NK-92 treated with Interleukin-12 subunit alpha and Interleukin-12 subunit beta, amount 100 ng/mL, for 24 hours (cell line): ENCODE measurements around the gene MTF1.
A peak's percentile ranks its signal among the peaks of the same experiment; 100 is the strongest.

Experiments
- DNase-seq: peaks from one replicate; lab custom pipeline; 2025; lab: John Stamatoyannopoulos, UW

The MTF1 gene

DNA sequence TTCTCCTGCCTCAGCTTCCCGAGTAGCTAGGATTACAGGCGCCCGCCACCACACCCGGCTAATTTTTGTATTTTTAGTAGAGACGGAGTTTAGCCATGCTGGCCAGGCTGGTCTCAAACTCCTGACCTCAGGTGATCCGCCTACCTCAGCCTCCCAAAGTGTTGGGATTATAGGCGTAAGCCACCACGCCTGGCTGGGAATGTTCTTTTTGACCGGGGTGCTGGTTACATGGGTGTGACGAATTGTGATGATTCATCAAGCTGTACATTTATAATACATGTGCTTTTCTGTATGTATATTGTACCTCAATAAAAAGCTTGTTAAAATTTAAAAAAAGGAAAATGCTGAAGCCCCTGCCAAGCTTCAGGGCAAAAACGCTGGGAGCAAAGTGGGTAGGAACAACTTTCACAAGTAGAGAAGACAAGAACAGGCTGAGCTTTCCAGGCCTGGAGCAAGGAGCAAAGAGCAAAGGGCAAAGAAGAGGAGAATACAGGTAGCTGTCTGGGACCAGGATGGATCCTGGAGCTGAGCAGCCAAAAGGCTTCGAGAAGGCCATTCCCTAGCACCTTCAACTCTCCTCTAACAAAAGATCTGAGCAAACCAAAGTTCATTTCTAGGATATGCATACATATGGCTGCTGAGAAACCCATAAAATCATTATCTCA lies 30.9 kb downstream of the MTF1 start:
- DNase-seq = no peak

DNA sequence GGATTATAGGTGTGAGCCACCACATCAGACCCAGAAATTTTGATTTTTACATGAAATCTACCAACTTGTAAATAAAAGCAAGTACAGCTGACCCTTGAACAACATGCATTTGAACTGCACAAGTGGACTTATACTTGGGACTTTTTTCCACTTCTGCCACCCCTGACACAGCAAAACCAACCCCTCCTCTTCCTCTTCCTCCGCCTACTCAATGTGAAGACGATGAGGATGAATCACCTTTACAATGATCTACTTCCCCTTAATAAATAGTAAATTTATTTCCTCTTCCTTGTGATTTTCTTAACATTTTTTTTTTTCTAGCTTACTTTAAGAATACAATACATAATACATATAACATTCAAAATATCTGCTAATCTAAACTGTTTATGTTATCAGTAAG lies 33.9 kb downstream of the MTF1 start:
- no peak for DNase-seq

DNA sequence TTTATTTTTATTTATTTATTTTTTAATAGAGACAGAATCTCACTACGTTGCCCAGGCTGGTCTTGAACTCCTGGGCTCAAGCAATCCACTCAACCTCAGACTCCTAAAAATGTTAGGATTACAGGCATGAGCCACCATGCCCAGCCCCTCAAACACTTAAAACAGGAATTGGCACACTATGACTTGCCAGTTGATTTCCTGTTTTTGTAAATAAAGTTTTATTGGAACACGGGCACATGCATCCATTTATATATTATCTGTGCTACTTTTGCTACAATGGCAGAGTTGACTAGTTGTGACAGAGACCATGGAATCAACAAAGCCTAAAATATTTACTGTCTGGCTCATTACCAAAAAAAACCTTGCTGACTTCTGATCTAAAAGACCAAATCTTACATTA lies 35.4 kb downstream of the MTF1 start:
- no peak for DNase-seq

DNA sequence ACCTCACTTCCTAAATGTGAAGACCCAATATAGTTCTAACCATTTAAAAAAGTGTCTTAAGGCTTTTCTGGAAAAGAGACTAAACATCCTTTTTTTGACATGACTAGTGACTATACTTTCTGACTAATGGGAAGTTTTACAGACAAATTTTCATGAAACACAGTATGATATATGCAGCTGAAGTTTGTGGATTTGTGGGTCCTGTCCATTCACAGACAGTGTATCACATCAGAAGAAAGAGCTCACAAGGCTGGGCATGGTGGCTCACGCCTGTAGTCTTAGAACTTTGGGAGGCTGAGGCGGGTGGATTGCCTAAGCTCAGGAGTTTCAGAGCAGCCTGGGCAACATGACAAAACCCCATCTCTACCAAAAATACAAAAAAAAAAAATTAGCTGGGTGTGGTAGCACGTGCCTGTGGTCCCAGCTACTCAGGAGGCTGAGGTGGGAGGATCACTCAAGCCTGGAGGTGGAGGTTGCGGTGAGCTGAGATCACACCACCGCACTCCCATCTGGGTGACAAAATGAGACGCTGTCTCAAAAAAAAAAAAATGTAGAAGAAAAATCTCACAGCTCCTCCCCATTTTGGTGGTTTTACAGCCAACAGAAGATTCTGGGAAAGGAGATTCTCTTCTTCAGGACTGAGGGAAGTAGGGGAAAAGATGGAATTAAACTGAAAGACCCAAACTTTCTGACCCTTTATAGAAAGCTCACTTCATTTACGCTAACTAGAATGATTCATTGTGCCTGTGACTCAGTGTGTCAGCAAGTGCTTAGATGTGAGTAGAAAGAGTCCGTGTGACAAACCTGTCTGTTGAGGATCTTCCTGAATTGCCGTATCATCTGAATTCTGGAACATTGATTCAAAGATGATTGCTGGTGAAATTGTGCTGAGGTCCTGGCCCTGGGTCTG lies 36.2 kb downstream of the MTF1 start:
- DNase-seq = no peak

DNA sequence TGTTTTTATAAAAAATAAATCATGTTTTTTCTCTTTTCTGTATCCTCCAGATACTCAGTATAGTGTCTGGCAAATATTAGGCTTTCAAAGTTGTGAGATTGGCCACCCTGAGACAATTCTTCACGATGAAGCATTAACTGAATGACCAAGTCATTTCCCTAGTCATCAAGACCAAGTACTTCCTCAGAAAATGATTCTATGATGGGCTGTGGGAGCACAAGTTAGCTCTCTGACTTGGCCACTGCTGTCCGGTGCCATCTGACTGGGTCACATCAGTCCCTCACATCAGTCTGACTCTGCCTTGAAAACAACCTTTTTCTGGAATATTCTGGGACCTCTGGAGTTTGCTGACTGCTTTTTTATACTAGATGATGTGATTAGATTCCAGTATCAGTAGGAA lies 37.9 kb downstream of the MTF1 start:
- DNase-seq = no peak

DNA sequence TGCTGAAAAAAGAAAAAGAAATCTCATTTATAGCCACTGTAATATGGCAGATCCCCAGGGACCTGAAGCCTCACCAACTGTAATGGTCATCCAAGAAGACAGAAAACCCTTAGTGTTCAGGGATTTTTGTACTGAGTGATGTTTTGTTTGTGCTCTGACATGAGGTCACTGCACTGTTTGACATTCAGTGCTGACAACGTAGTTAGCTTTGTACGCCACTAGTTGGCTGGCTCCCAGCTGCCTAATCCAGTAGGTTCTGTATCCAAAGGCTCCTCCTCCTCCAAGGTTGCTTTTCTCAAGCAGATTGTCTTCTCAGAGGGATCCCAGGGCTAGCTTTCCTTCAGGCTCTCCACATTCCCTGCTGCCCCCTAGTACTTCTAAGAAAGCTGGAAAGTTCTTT lies 41.9 kb downstream of the MTF1 start:
- DNase-seq = no peak

GRCh38 chr1:37814252-37814651 lies 45.1 kb downstream of the MTF1 start:
- no peak for DNase-seq

DNA sequence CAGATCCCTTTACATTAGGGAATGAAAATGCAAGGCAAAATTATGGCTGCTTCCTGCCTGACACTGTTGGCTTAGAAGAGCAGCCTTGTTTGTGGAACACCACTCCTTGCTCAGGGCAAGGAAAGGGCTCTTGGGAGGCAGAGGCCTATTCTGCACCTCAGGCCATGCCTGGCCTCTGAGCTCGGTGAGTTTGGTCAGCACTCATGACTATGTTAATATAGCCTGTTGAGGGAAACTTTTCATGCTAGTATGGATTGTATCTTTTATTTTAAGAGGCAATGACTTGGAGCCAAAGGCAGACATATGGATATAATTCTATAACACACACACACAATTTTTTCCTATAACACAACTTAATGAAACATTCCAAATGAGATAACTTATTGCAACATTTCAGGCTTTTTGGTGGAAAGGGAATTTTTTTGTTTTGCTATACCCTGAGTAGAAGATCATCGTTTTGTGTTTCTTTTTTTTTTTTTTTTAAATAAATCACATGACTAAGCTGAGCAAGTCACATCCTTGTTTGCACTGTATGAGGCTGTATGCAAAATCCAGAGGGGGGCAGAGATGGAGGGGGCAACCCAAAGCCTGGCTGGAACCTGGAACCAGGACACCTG lies 45.8 kb downstream of the MTF1 start:
- no peak for DNase-seq

- peak; percentile 27 for DNase-seq
These were observed 48.3 kb downstream of the MTF1 start for GRCh38 chr1:37811027-37811655.

- no peak for DNase-seq
These were observed 49.5 kb downstream of the MTF1 start for GRCh38 chr1:37809942-37810341.

DNA sequence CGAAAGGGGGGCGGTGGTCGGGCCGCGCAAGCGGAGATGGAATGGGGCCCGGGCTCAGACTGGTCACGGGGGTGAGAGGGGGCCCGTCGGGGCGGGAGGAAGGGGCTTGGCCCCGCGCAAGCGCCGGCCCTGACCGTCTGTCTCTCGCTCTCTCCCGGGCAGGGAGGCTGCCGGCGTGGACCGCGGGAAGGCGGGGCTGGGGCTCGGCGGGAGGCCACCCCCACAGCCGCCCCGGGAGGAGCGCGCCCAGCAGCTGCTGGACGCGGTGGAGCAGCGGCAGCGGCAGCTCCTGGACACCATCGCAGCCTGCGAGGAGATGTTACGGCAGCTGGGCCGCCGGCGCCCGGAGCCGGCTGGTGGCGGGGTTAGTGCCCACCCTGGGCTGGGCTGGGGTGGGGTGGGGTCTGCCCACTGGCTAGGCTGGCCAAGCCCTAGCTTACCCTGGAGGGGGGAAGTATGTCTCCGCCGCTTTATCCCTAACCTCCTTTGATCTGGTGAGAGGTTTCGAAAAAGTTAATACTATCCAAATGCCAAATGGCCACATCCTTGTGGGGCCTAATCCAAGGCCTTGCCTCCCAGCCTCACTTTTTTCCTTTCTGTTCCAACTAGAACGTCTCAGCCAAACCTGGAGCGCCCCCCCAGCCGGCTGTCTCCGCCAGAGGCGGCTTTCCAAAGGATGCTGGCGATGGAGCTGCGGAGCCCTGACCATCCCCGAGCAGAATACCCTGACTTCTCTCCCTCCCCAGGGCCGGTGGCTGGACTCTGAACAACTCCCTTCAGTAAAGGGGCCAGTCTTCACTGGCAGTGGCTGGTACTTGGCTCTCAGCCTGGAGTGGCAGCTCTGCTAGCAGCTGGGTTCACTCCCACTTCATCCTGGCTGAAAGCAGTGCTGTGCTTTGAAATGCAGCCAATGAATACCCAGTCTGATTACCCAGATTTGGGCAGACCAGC lies 50.7 kb downstream of the MTF1 start:
- no peak for DNase-seq

- peak; percentile 86 for DNase-seq
These were observed 51.6 kb downstream of the MTF1 start, which contains the start of the genes C1orf122 and YRDC for GRCh38 chr1:37807555-37808368. Gene C1orf122, plus strand, starts transcription at chr1:37807790. Its CDS starts 615 bp downstream, at chr1:37808405. Gene YRDC, minus strand, starts transcription at chr1:37808208. Its CDS starts 28 bp downstream, at chr1:37808180.

- no peak for DNase-seq
These were observed 52.2 kb downstream of the MTF1 start for GRCh38 chr1:37807220-37807554.

DNA sequence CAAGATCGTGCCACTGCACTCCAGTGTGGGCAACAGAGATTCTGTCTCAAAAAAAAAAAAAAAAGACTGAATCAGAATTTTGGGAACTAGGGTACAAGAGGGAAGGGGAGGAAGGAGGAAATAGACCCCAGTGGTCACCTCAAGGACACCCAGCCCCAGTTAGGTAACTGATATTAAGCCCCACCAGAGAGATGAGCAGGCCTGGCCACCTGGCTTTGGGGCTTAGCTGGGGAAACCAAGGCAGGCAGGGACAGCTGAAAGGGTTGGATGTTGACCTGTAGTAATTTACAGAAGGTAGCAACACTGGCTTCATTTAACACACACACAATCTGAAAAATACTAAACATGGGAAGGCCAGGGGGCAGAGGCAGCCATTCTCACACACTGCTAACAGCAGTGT lies 57.0 kb downstream of the MTF1 start:
- no peak for DNase-seq

GRCh38 chr1:37797750-37798345 lies 61.5 kb downstream of the MTF1 start:
- DNase-seq = no peak

DNA sequence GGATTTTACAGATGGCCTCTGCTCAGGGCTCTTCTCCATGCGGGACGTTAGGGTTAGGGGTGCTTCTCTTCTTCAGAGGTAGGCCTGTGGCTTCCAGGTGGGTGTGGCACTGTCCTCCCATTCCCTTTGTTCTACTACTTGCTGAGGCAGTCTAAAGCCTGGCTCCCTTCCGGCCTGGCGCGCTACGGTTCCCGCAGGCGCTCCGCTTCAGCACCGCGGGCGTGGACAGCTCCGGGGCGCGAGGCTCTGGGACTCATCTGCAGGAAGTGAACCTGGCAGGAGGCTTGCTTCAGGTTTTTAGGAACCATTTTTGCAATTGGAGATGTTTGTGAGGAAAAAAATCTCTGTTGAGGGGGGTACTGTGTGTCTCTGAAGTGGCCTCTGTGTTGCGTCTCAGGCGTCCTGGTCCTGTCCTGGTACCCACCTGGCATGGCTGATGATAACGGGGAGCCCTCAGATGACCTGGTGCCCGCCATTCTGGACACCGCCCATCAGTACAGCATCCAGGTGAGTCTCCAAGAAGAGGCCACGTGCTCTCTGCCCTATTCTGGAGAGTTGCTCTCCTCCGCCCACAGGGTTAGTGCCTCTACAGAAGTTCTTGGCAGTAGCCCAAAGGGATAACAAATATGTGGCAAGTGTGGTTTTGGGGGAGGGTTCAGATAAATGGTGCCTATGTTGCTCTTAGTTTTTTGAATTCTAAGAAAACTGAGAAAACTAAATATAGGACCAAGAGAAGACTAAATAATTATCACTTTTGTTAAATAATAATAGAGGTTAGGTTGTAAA lies 63.9 kb downstream of the MTF1 start:
- DNase-seq = no peak

DNA sequence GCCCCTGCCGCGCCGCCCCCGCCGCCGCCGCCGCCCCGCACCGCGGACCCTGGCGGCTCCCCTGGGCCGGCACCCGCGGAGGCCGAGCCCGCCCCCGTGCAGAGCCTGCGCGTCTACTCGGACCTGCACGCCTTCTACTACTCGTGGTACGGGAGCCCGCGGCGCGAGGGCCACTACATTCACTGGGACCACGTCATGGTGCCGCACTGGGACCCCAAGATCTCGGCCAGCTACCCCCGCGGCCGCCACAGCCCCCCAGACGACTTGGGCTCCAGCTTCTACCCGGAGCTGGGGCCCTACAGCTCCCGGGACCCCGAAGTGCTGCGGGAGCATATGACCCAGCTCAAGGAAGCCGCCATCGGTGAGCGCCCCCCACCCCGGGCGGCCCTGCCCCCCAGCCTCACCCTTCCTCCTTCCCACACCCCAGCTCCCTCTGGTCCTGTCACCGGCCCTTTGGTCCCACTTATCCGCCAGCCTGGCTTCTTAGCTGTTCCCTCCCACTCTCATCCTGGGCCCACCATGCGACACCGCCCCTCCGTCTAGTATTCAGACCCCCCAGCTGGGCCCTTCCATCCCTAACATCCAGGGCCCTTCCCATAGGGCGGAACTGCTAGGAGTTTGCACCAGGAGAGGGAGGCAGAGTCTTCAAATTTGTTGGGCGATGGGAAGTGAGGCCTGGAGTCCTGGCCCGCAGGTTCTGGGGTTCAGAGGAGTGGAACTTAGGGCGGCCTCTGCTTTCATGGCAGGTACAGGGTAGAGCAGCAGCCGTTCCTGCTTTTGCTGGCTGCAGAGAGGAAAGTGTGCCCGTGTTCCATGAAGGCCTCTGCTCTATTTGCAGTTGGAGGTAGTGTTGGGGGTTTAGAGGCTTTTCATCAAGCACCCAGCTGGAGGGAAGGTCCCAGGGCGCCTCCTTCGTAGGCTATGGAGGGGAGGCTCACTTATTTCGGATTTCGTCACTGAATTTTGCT lies 64.7 kb downstream of the MTF1 start:
- DNase-seq = no peak

DNA sequence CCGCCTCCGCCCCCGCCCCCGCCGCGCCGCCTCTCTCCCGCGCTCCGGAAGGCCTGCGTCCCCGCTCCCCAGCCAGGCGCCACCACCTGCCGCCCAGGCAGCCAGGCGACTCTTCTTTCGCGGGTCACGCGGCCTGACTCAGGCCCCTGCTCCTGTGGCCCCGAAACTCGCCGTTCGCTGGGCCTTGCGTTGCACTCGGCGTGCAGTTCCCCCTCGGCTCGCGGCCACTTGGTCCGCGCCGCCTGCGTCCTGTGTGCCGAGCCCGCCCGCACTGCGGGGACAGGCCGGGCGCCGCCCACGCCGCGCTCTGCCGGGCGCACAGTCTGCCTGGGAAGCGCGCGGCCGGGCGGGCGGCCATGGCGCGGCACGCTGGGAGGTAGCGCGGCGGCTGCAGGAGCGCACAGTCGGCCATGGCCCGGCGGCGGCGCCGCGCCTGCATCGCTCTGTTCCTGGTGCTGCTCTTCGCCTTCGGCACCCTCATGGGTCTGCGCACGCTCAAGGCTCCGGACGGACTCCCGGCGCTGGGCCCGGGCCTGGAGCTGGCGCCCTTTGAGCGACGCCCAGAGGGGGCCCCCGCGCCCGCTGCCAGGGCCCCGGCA lies 65.5 kb downstream of the MTF1 start, which contains the start of gene MANEAL:
MANEAL (plus strand) TSS at position 75 of the 599 bp plus-strand sequence; CDS start at position 411, 336 bp downstream.
- DNase-seq = peak; percentile 44
